ENCODE results near the gene ZHX3. TPM values are rescaled to one million over a fixed set of nuclear protein-coding genes. Genes with fewer than 3 reads are reported as not detected.
A peak's percentile ranks its signal among the peaks of the same experiment; 100 is the strongest.

ZHX3 gene
- polyA plus RNA-seq, 3 donors: 0.58 to 3.2 (median 1.1) TPM

GRCh38 chr20:41232973-41233926 lies 84.3 kb downstream of the ZHX3 start:
- Histone ChIP-seq H3K9ac (ENCODE audit: insufficient read depth, low read length, poor library complexity, severe bottlenecking) (no peak overlapping the region), H3K4me1 (ENCODE audit: control insufficient read depth in 1 of 2, insufficient read depth in 2 of 2, low read length in 2 of 2) (peaks cover 0 to 3% of the 10 kb centered on the region in 2 donors), H3K79me2 (ENCODE audit: insufficient read depth, low read length) (no peaks in the 10 kb centered on the region), H3K27me3 (ENCODE audit: control insufficient read depth in 2 of 2, insufficient read depth in 2 of 2, low read length in 2 of 2) (no peaks in the 10 kb centered on the region), H3K36me3 (replicated peaks in 1 of 2; ENCODE audit: control insufficient read depth in 1 of 2, insufficient read depth in 2 of 2, low read length in 2 of 2) (no peaks in the 10 kb centered on the region), H3K27ac (ENCODE audit: low read depth in 1 of 2, low read length in 2 of 2) (no peak overlapping the region), H4K20me1 (ENCODE audit: insufficient read depth, low read length) (no peaks in the 10 kb centered on the region), H2AFZ (ENCODE audit: insufficient read depth, low read depth, low read length, poor library complexity, severe bottlenecking) (no peak overlapping the region), H3K9me3 (replicated peaks in 1 of 2; ENCODE audit: control insufficient read depth in 1 of 2, insufficient read depth in 1 of 2, low read length in 2 of 2) (no peaks in the 10 kb centered on the region), H3K4me2 (replicated peaks; ENCODE audit: extremely low read depth, low read length, poor library complexity, severe bottlenecking) (no peak overlapping the region), H3K4me3 (replicated peaks in 1 of 3; ENCODE audit: low read depth in 2 of 3, low read length in 3 of 3) (no peak overlapping the region)
- 96% methylated on average over 4 of the region's 6 CpGs for WGBS (ENCODE audit: insufficient coverage)
- intact Hi-C loops (cut with micrococcal nuclease): no loop called here
- no peak for TF ChIP-seq CTCF (IDR thresholded peaks at IDR 0.05)
- H3K4me1 Mint-ChIP-seq: peaks cover 17% of the 10 kb centered on the region
- peaks cover 4 to 5% of the 10 kb centered on the region in 2 donors for H3K36me3 Mint-ChIP-seq
- H3K4me3 Mint-ChIP-seq: no peak overlapping the region
- H3K9me3 Mint-ChIP-seq: peaks cover 0 to 3% (median 0%) of the 10 kb centered on the region in 7 donors
- peak overlapping the region in 1 of 7 donors; percentile 20 for H3K27ac Mint-ChIP-seq
- peaks cover 0 to 7% (median 2%) of the 10 kb centered on the region in 3 donors for H3K27me3 Mint-ChIP-seq (ENCODE audit: low read depth in 3 of 3)
- DNase-seq: peak in 2 of 3 donors; percentile 7 to 47

- peaks cover 17% of the 10 kb centered on the region for H3K4me1 Mint-ChIP-seq
- Histone ChIP-seq H3K27ac (ENCODE audit: low read depth in 1 of 2, low read length in 2 of 2) (no peak overlapping the region), H3K9me3 (replicated peaks in 1 of 2; ENCODE audit: control insufficient read depth in 1 of 2, insufficient read depth in 1 of 2, low read length in 2 of 2) (no peaks in the 10 kb centered on the region), H3K79me2 (ENCODE audit: insufficient read depth, low read length) (no peaks in the 10 kb centered on the region), H3K4me3 (replicated peaks in 1 of 3; ENCODE audit: low read depth in 2 of 3, low read length in 3 of 3) (no peak overlapping the region), H3K27me3 (ENCODE audit: control insufficient read depth in 2 of 2, insufficient read depth in 2 of 2, low read length in 2 of 2) (no peaks in the 10 kb centered on the region), H3K36me3 (replicated peaks in 1 of 2; ENCODE audit: control insufficient read depth in 1 of 2, insufficient read depth in 2 of 2, low read length in 2 of 2) (no peaks in the 10 kb centered on the region), H3K4me1 (ENCODE audit: control insufficient read depth in 1 of 2, insufficient read depth in 2 of 2, low read length in 2 of 2) (peaks cover 0 to 3% of the 10 kb centered on the region in 2 donors), H2AFZ (ENCODE audit: insufficient read depth, low read depth, low read length, poor library complexity, severe bottlenecking) (no peak overlapping the region), H3K9ac (ENCODE audit: insufficient read depth, low read length, poor library complexity, severe bottlenecking) (no peak overlapping the region), H4K20me1 (ENCODE audit: insufficient read depth, low read length) (no peaks in the 10 kb centered on the region), H3K4me2 (replicated peaks; ENCODE audit: extremely low read depth, low read length, poor library complexity, severe bottlenecking) (no peak overlapping the region)
- no peak for TF ChIP-seq CTCF (IDR thresholded peaks at IDR 0.05)
- intact Hi-C loops (cut with micrococcal nuclease): no loop called here
- no CpG with 5 or more reads among the region's 1 CpG for WGBS (ENCODE audit: insufficient coverage)
- H3K4me3 Mint-ChIP-seq: no peak overlapping the region
- H3K36me3 Mint-ChIP-seq: peaks cover 4 to 5% of the 10 kb centered on the region in 2 donors
- H3K27me3 Mint-ChIP-seq (ENCODE audit: low read depth in 3 of 3): peaks cover 0 to 7% (median 3%) of the 10 kb centered on the region in 3 donors
- no peak overlapping the region for H3K27ac Mint-ChIP-seq
- H3K9me3 Mint-ChIP-seq: peaks cover 0 to under 1% (median 0%) of the 10 kb centered on the region in 7 donors
- no peak for DNase-seq
These were observed 86.4 kb downstream of the ZHX3 start for GRCh38 chr20:41231136-41231535.

All from CD14-positive monocyte (primary cell).